Testis (tissue), 2 donors: Measurements from ENCODE around the gene CDH12.

ENCODE experiments used
- POLR2A ChIP-seq: fragments of 450-650 bp; IDR thresholded peaks from one replicate; pipeline ENCODE4 v1.6.1; 2017; ENCODE audit warnings: antibody characterized with exemption, mild to moderate bottlenecking, moderate library complexity
- TF ChIP-seq, protein P1 (sequence below), 3 experiments: fragments of 450-650 bp in 2 of 3; fragments of 200-600 bp in 1 of 3; sonication (generic) in 1 of 3; IDR thresholded peaks; one replicate each; pipeline ENCODE4 v1.5.1; 2016 to 2019; ENCODE audit warnings: antibody characterized with exemption in 3 of 3, mild to moderate bottlenecking in 2 of 3, moderate library complexity in 1 of 3

GRCh38 chr5:21844960-21845359 lies 1008.2 kb downstream of the CDH12 start:
- TF ChIP-seq, protein P1, sequence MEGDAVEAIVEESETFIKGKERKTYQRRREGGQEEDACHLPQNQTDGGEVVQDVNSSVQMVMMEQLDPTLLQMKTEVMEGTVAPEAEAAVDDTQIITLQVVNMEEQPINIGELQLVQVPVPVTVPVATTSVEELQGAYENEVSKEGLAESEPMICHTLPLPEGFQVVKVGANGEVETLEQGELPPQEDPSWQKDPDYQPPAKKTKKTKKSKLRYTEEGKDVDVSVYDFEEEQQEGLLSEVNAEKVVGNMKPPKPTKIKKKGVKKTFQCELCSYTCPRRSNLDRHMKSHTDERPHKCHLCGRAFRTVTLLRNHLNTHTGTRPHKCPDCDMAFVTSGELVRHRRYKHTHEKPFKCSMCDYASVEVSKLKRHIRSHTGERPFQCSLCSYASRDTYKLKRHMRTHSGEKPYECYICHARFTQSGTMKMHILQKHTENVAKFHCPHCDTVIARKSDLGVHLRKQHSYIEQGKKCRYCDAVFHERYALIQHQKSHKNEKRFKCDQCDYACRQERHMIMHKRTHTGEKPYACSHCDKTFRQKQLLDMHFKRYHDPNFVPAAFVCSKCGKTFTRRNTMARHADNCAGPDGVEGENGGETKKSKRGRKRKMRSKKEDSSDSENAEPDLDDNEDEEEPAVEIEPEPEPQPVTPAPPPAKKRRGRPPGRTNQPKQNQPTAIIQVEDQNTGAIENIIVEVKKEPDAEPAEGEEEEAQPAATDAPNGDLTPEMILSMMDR (IDR thresholded peaks at IDR 0.05), result no peak
- TF ChIP-seq POLR2A, result no peak
